Forelimb muscle (tissue), 1 donor: Measurements from ENCODE around the gene CDK18. TPM values are rescaled to one million over a fixed set of nuclear protein-coding genes. Genes with fewer than 3 reads are reported as not detected.

Experiments used
- DNase-seq: peaks from one replicate; pipeline ENCODE4 v3.0.0-alpha.2; 2013; ENCODE audit warnings: low read depth
- polyA plus RNA-seq: library from polyadenylated mRNA; unstranded; fragments of 120-200 nt; gene quantifications from one replicate; pipeline ENCODE4 v1.2.1, GENCODE V29; 2013; ENCODE audit not compliant: insufficient read length

Gene CDK18
- polyA plus RNA-seq, 1 donor = 8.1 TPM

- DNase-seq = no peak
Measured at GRCh38 chr1:205569411-205570172, 65.1 kb downstream of the CDK18 start.

- no peak for DNase-seq
Measured at GRCh38 chr1:205570173-205570501, 65.7 kb downstream of the CDK18 start.

GRCh38 chr1:205570796-205571537 is 66.5 kb downstream of the CDK18 start:
- no peak for DNase-seq

GRCh38 chr1:205571747-205572146 is 67.3 kb downstream of the CDK18 start:
- DNase-seq = no peak

GRCh38 chr1:205572421-205572820 is 68.0 kb downstream of the CDK18 start:
- no peak for DNase-seq

GRCh38 chr1:205575294-205575885 is 70.9 kb downstream of the CDK18 start:
- no peak for DNase-seq

- DNase-seq = no peak
Measured at GRCh38 chr1:205576011-205576410, 71.5 kb downstream of the CDK18 start.

GRCh38 chr1:205576805-205577761 is 72.6 kb downstream of the CDK18 start:
- DNase-seq = no peak

- no peak for DNase-seq
Measured at GRCh38 chr1:205577874-205578658, 73.6 kb downstream of the CDK18 start.

- no peak for DNase-seq
Measured at GRCh38 chr1:205578780-205579571, 74.5 kb downstream of the CDK18 start.

GRCh38 chr1:205579711-205580110 is 75.2 kb downstream of the CDK18 start:
- DNase-seq = no peak

GRCh38 chr1:205580140-205580922 is 75.9 kb downstream of the CDK18 start:
- DNase-seq = no peak

GRCh38 chr1:205580923-205581180 is 76.4 kb downstream of the CDK18 start:
- DNase-seq = no peak

GRCh38 chr1:205581321-205581980 is 77.0 kb downstream of the CDK18 start:
- DNase-seq = no peak

GRCh38 chr1:205582046-205582445 is 77.6 kb downstream of the CDK18 start:
- no peak for DNase-seq
